Left lung (tissue), 10 donors: ENCODE measurements around the gene LAIR1. TPM values are rescaled to one million over a fixed set of nuclear protein-coding genes. Genes with fewer than 3 reads are reported as not detected.
"Not testable (repeated sequence)": the region's sequence is repeated elsewhere in the genome, so short reads cannot be mapped to it uniquely, and the experiment has no call there.

ENCODE experiments used
- ATAC-seq: fragments of 200-7000 bp; cut with Tn5 transposase; one replicate; pipeline ENCODE4 v1.9.1; 2020; ENCODE audit warnings: moderate library complexity
- DNase-seq, 4 donors: peaks; one replicate each; pipeline ENCODE4 v3.0.0-alpha.2; 2013 to 2020
- H3K27ac ChIP-seq, 2 donors: fragments of 200-600 bp; sonication (generic) in 1 of 2; one replicate each; pipeline versions ENCODE4 v1.5.0 to v1.8.0; 2020 to 2021
- H3K27me3 ChIP-seq, 2 donors: fragments of 200-600 bp; sonication (generic) in 1 of 2; one replicate each; pipeline versions ENCODE4 v1.5.0 to v1.8.0; 2020 to 2021
- H3K36me3 ChIP-seq, 2 donors: fragments of 200-600 bp; sonication (generic) in 1 of 2; one replicate each; pipeline versions ENCODE4 v1.5.0 to v1.8.0; 2020 to 2021
- H3K4me1 ChIP-seq, 2 donors: fragments of 200-600 bp; one replicate each; pipeline ENCODE4 v1.8.0; 2021
- H3K4me3 ChIP-seq, 2 donors: fragments of 200-600 bp; sonication (generic) in 1 of 2; one replicate each; pipeline versions ENCODE4 v1.5.0 to v1.8.0; 2020 to 2021; ENCODE audit warnings: mild to moderate bottlenecking in 1 of 2
- H3K9me3 ChIP-seq, 2 donors: fragments of 200-600 bp; sonication (generic) in 1 of 2; one replicate each; pipeline versions ENCODE4 v1.5.0 to v1.8.0; 2020 to 2021
- intact Hi-C, 2 donors: fragments of 100-400 bp; cut with DNase I; formaldehyde crosslinking; loops; one replicate each; pipeline versions ENCODE4 v1.11.2 to v1.14.2; 2022
- polyA plus RNA-seq, 6 donors: library from polyadenylated mRNA; unstranded; fragments of 120-200 nt; gene quantifications; one replicate each; pipeline ENCODE4 v1.2.1, GENCODE V29; 2013; ENCODE audit not compliant: insufficient read length in 6 of 6
- total RNA-seq, 2 donors: library from RNA; stranded (reverse); fragmentation: NEBNext Ultra II Directional; extraction: Animal tissue kit (Norgen Biotek cat#: 25700); gene quantifications; one replicate each; pipeline ENCODE4 v1.2.1, GENCODE V29; 2021
- TF ChIP-seq, protein P1 (sequence below), 2 donors: fragments of 200-600 bp; sonication (generic) in 1 of 2; IDR thresholded peaks; one replicate each; pipeline versions ENCODE4 v1.5.0 to v1.8.0; 2021; ENCODE audit warnings: antibody characterized with exemption in 2 of 2
- donor health status: DM: no; HTN: yes; CAD: no.
- donor health status: DM: no; HTN: no; CAD: no.

LAIR1 gene
- total and polyA plus RNA-seq, 8 donors, result 5.0 to 172 (median 7.5) TPM

- peaks cover 4 to 90% of the 10 kb centered on the region in 2 donors for H3K27me3 ChIP-seq
- H3K4me3 ChIP-seq, result no peak overlapping the region
- intact Hi-C loops, result loop anchor here in 1 of 2 donors (10.0 kb wide), 1 partner anchor 66 kb away; no protein-coding TSS in a partner anchor
- no peaks in the 10 kb centered on the region for H3K9me3 ChIP-seq
- no peak overlapping the region for H3K27ac ChIP-seq
- DNase-seq (peak in 2 of 4 donors; percentile 42 to 75), ATAC-seq (peak; percentile 65)
- H3K36me3 ChIP-seq, result no peaks in the 10 kb centered on the region
- TF ChIP-seq, protein P1, sequence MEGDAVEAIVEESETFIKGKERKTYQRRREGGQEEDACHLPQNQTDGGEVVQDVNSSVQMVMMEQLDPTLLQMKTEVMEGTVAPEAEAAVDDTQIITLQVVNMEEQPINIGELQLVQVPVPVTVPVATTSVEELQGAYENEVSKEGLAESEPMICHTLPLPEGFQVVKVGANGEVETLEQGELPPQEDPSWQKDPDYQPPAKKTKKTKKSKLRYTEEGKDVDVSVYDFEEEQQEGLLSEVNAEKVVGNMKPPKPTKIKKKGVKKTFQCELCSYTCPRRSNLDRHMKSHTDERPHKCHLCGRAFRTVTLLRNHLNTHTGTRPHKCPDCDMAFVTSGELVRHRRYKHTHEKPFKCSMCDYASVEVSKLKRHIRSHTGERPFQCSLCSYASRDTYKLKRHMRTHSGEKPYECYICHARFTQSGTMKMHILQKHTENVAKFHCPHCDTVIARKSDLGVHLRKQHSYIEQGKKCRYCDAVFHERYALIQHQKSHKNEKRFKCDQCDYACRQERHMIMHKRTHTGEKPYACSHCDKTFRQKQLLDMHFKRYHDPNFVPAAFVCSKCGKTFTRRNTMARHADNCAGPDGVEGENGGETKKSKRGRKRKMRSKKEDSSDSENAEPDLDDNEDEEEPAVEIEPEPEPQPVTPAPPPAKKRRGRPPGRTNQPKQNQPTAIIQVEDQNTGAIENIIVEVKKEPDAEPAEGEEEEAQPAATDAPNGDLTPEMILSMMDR (IDR thresholded peaks at IDR 0.05), result peak; percentile 59 to 64
- peaks cover 0 to 45% of the 10 kb centered on the region in 2 donors for H3K4me1 ChIP-seq
Measured at GRCh38 chr19:54390942-54391577, 26.3 kb upstream of the LAIR1 start.

DNA sequence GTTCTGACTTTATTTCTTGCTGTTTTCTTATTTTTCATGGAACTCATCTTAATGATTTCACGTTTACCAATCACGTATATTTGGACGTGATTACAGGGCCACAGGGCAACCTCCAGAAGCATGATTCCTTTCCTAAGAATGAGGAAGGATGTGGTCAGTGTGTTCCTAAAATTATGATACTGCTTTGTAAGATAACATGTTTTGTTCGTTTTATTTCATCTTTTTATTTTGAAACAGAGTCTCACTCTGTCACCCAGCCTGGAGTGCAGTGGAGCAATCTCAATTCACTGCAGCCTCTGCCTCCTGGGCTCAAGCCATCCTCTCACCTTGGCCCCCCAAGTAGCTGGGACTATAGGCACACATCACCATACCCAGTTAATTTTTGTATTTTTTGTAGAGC is 24.8 kb upstream of the LAIR1 start:
- no peaks in the 10 kb centered on the region for H3K9me3 ChIP-seq
- DNase-seq (no peak), ATAC-seq (peak; percentile 22)
- TF ChIP-seq, protein P1 (IDR thresholded peaks at IDR 0.05), result no peak
- intact Hi-C loops, result no loop called here
- H3K4me3 ChIP-seq, result peak overlapping the region in 1 of 2 donors; percentile 5
- H3K4me1 ChIP-seq, result peaks cover 0 to 45% of the 10 kb centered on the region in 2 donors
- H3K36me3 ChIP-seq, result no peaks in the 10 kb centered on the region
- peak overlapping the region; percentile 58 to 89 for H3K27ac ChIP-seq
- peaks cover 4 to 85% of the 10 kb centered on the region in 2 donors for H3K27me3 ChIP-seq

DNA sequence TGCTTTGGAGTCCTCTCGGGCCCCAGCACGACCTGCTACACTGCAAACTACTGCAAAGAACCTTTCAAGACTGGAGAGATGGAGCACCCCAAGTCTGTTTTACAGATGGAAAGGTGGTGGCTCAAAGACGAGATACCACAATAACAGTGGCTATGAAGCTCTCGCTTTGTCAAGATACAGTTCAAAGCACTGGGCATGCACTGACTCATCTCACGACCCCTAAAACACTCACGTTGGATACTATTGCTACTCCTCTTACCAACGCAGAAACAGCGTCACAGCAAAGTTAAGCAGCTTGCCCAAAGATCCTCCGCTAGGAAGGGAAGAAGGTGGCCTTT is 24.0 kb upstream of the LAIR1 start:
- Histone ChIP-seq H3K27me3 (peaks cover 4 to 81% of the 10 kb centered on the region in 2 donors), H3K4me1 (peaks cover 0 to 45% of the 10 kb centered on the region in 2 donors), H3K4me3 (peak overlapping the region in 1 of 2 donors; percentile 36), H3K36me3 (no peaks in the 10 kb centered on the region), H3K9me3 (no peaks in the 10 kb centered on the region), H3K27ac (peak overlapping the region; percentile 58 to 89)
- intact Hi-C loops, result no loop called here
- TF ChIP-seq, protein P1 (IDR thresholded peaks at IDR 0.05), result no peak
- no peak for ATAC-seq
- no peak for DNase-seq

DNA sequence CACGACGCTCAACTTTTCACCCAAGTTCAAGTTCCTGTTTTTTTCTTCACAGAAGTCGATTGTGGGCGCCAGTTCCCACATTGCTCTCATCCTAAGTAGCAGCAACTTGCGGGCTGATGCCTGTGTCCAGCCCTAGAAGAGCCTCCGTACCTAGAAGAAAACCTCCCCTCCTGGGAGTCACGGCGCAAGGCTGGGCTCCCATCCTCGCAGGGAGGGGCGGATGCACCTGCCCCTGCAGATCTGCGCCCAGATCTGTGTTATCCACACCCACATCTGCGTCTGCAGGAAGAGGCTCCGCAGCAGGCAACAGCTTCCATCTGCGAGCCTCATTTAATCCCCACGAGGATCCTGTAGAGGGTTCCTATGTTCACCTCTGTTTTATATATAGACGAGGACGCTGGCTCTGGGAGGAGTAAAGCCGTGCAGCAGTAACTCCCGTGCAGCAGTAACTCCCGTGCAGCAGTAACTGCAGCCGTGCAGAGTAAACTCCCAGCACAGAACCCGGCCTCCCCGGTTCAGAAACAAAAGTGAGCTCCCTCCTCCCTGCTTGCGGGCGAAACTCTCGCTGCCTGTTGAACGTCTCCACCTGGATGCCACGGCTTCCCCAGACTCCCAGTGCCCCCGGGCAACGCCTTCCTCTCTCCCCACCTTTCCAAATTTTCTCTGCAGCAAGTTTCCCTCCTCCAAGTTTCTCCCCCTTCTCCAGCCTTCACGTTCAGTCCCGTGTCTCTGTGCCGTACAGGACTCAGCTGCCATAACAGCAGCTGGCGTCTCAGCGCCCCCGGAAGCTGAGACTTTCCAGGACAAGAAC is 23.5 kb upstream of the LAIR1 start:
- Histone ChIP-seq H3K27me3 (peaks cover 4 to 77% of the 10 kb centered on the region in 2 donors), H3K4me3 (peak overlapping the region; percentile 7 to 36), H3K27ac (peak overlapping the region; percentile 58 to 89), H3K4me1 (peaks cover 0 to 45% of the 10 kb centered on the region in 2 donors), H3K36me3 (no peaks in the 10 kb centered on the region), H3K9me3 (no peaks in the 10 kb centered on the region)
- ATAC-seq (peak; percentile 42), DNase-seq (peak in 3 of 4 donors; percentile 30 to 81 (median 65))
- TF ChIP-seq, protein P1 (IDR thresholded peaks at IDR 0.05), result no peak
- intact Hi-C loops, result no loop called here

DNA sequence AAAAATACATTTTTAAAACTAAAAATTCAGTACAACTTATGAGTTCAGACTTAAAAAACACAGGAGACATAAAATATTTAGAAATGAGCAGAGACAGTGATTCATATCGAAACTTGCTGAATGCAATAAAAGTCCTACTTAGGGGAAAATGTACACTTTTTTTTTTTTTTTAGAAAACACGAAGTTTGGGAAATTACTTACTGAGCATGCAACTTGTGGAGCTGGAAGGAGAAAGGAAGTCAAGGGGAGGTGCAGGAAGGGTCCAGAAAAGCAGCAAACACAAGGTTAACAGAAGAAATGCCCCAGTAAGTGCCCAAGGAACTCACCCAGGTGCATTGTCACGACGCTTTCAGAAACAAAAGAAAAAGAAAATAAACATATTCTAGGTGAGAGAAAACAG is 18.6 kb upstream of the LAIR1 start:
- H3K36me3 ChIP-seq, result no peaks in the 10 kb centered on the region
- TF ChIP-seq, protein P1 (IDR thresholded peaks at IDR 0.05), result no peak
- no peaks in the 10 kb centered on the region for H3K9me3 ChIP-seq
- DNase-seq (no peak), ATAC-seq (peak; percentile 18)
- peaks cover 2 to 44% of the 10 kb centered on the region in 2 donors for H3K27me3 ChIP-seq
- intact Hi-C loops, result no loop called here
- no peak overlapping the region for H3K4me3 ChIP-seq
- H3K27ac ChIP-seq, result peak overlapping the region in 1 of 2 donors; percentile 63
- peaks cover 0 to 32% of the 10 kb centered on the region in 2 donors for H3K4me1 ChIP-seq

GRCh38 chr19:54382041-54382440 is 17.3 kb upstream of the LAIR1 start:
- ATAC-seq, result peak; percentile 44
- H3K36me3 ChIP-seq, H3K4me3 ChIP-seq, H3K9me3 ChIP-seq, intact Hi-C loops, DNase-seq: not testable (repeated sequence)
- H3K27me3 ChIP-seq, result peaks cover 0 to 31% of the 10 kb centered on the region in 2 donors
- peak overlapping the region in 1 of 2 donors; percentile 63 for H3K27ac ChIP-seq
- H3K4me1 ChIP-seq, result peaks cover 0 to 27% of the 10 kb centered on the region in 2 donors
